Peyer's patch (tissue), 4 donors: Measurements from ENCODE around the gene GABPB1.

Experiments
- CTCF ChIP-seq, 6 experiments: fragments of 450-650 bp in 4 of 6; fragments of 200-600 bp in 2 of 6; sonication (generic) in 1 of 6; IDR thresholded peaks; one replicate each; pipeline ENCODE4 v1.5.1; 2017 to 2019; ENCODE audit warnings: antibody characterized with exemption in 6 of 6, mild to moderate bottlenecking in 3 of 6, moderate library complexity in 1 of 6
- POLR2A ChIP-seq, 2 donors: fragments of 450-650 bp; IDR thresholded peaks; one replicate each; pipeline ENCODE4 v1.5.1; 2017; ENCODE audit warnings: antibody characterized with exemption in 2 of 2, mild to moderate bottlenecking in 2 of 2, moderate library complexity in 2 of 2

GRCh38 chr15:50361756-50362155, 6.8 kb upstream of the GABPB1 start:
- TF ChIP-seq CTCF (IDR thresholded peaks at IDR 0.05) (no peak), POLR2A (IDR thresholded peaks at IDR 0.05) (no peak)
